A549 (cell line): ENCODE measurements around the gene FHIT.

Experiments used
- CTCF ChIP-seq: fragments of >200 bp; sonication (Bioruptor Twin); formaldehyde crosslinking; IDR thresholded peaks from 3 replicates; pipeline ENCODE4 v1.5.1; 2016
- EP300 ChIP-seq, 2 experiments: fragments of >200 bp; sonication (Bioruptor Twin); formaldehyde crosslinking; IDR thresholded peaks; 2 replicates in 1 of 2; 3 replicates in 1 of 2; pipeline ENCODE4 v1.6.1; 2016 to 2017
- FOXS1 ChIP-seq: fragments of 250-450 bp; sonication (Bioruptor Pico); IDR thresholded peaks from 2 replicates; pipeline ENCODE4 v1.5.0; 2020; ENCODE audit warnings: mild to moderate bottlenecking, moderate library complexity
- KDM5A ChIP-seq: fragments of 200-600 bp; sonication (generic); IDR thresholded peaks from 2 replicates; pipeline ENCODE4 v1.6.1; 2016; ENCODE audit warnings: antibody characterized with exemption, mild to moderate bottlenecking
- MYC ChIP-seq: IDR thresholded peaks from 2 replicates; pipeline ENCODE4 v1.6.1; 2012; ENCODE audit warnings: mild to moderate bottlenecking, inconsistent platforms, low read length, improper control_type of control experiment, borderline replicate concordance
- NR3C1 ChIP-seq: fragments of >200 bp; sonication (Bioruptor Twin); formaldehyde crosslinking; IDR thresholded peaks from 3 replicates; pipeline ENCODE4 v1.6.1; 2017
- PBX3 ChIP-seq: IDR thresholded peaks from 2 replicates; pipeline ENCODE4 v1.6.1; 2012
- PHF8 ChIP-seq: fragments of 200-600 bp; sonication (generic); IDR thresholded peaks from 2 replicates; pipeline ENCODE4 v1.6.1; 2016; ENCODE audit warnings: low read depth, mild to moderate bottlenecking, antibody characterized with exemption, moderate library complexity, borderline replicate concordance
- POLR2A ChIP-seq: IDR thresholded peaks from 2 replicates; pipeline ENCODE4 v1.6.1; 2012; ENCODE audit warnings: mild to moderate bottlenecking, low read length
- RAD21 ChIP-seq, 2 experiments: fragments of >200 bp in 1 of 2; sonication (Bioruptor Twin) in 1 of 2; formaldehyde crosslinking in 1 of 2; IDR thresholded peaks in 1 of 2; conservative IDR thresholded peaks in 1 of 2; 2 replicates in 1 of 2; 3 replicates in 1 of 2; pipeline ENCODE4 v1.6.1; 2012 to 2018; ENCODE audit warnings: inconsistent platforms in 1 of 2
- REST ChIP-seq: fragments of 200-600 bp; sonication (generic); IDR thresholded peaks from 2 replicates; pipeline ENCODE4 v1.6.1; 2016; ENCODE audit warnings: antibody characterized with exemption, mild to moderate bottlenecking, moderate library complexity
- SREBF2 ChIP-seq: fragments of 450-650 bp; IDR thresholded peaks from 2 replicates; pipeline ENCODE4 v1.6.1; 2014; ENCODE audit warnings: mild to moderate bottlenecking, moderate library complexity
- USF2 ChIP-seq: fragments of 450-650 bp; IDR thresholded peaks from 2 replicates; pipeline ENCODE4 v1.6.1; 2014; ENCODE audit warnings: antibody characterized with exemption
- ZSCAN20 ChIP-seq: fragments of 250-450 bp; sonication (Bioruptor Pico); IDR thresholded peaks from 2 replicates; pipeline ENCODE4 v1.8.0; 2022; ENCODE audit warnings: mild to moderate bottlenecking, moderate library complexity

GRCh38 chr3:61043156-61043555, 208.1 kb downstream of the FHIT start:
- TF ChIP-seq EP300 (IDR thresholded peaks at IDR 0.05) = no peak
- no peak for TF ChIP-seq USF2
- no peak for TF ChIP-seq SREBF2
- TF ChIP-seq PBX3 = no peak
- TF ChIP-seq CTCF = no peak
- TF ChIP-seq RAD21 (conservative IDR thresholded peaks at IDR 0.05 in 1 of 2, IDR thresholded peaks at IDR 0.05 in 1 of 2) = no peak
- TF ChIP-seq POLR2A = no peak
- TF ChIP-seq FOXS1 (CRISPR knock-in tag) = no peak
- no peak for TF ChIP-seq PHF8
- TF ChIP-seq NR3C1 = no peak
- TF ChIP-seq ZSCAN20 (CRISPR knock-in tag) = no peak
- TF ChIP-seq MYC = no peak
- TF ChIP-seq REST = no peak
- no peak for TF ChIP-seq KDM5A
